Chondrocyte (in vitro differentiated cells): ENCODE data around the gene GUCY2F. TPM values are rescaled to one million over a fixed set of nuclear protein-coding genes. Genes with fewer than 3 reads are reported as not detected.

ENCODE experiments used
- DNase-seq: peaks from one replicate; pipeline ENCODE4 v3.0.0; 2021; ENCODE audit warnings: mixed read lengths, low spot score
- H3K27ac Mint-ChIP-seq: one replicate; pipeline ENCODE4 v1.8.0; 2021; ENCODE audit warnings: mild to moderate bottlenecking, moderate library complexity, mixed read lengths; ENCODE audit not compliant: unreplicated experiment
- H3K27me3 Mint-ChIP-seq: 2 replicates; pipeline ENCODE4 v1.8.0; 2021; ENCODE audit warnings: low read depth, mixed read lengths
- H3K36me3 Mint-ChIP-seq: 2 replicates; pipeline ENCODE4 v1.8.0; 2021; ENCODE audit warnings: low read depth, mixed read lengths
- H3K4me1 Mint-ChIP-seq: 2 replicates; pipeline ENCODE4 v1.8.0; 2021; ENCODE audit warnings: low read depth, mild to moderate bottlenecking, mixed read lengths
- H3K4me3 Mint-ChIP-seq: one replicate; pipeline ENCODE4 v1.8.0; 2021; ENCODE audit warnings: mild to moderate bottlenecking, moderate library complexity, mixed read lengths; ENCODE audit not compliant: unreplicated experiment
- H3K9me3 Mint-ChIP-seq: 2 replicates; pipeline ENCODE4 v1.8.0; 2021; ENCODE audit warnings: low read depth, mixed read lengths
- CTCF ChIP-seq: fragments of 200-600 bp; sonication (generic); IDR thresholded peaks from 2 replicates; pipeline ENCODE4 v1.5.0; 2021; ENCODE audit warnings: antibody characterized with exemption, mild to moderate bottlenecking, moderate library complexity
- total RNA-seq: library from RNA; stranded (reverse); gene quantifications from 3 replicates; pipeline ENCODE4 v1.2.1, GENCODE V29; 2021

Gene GUCY2F
- total RNA-seq, 1 donor from 2014 or later: not detected

- Mint-ChIP-seq H3K36me3 (no peaks in the 10 kb centered on the region), H3K27me3 (peaks cover 30% of the 10 kb centered on the region), H3K4me1 (no peaks in the 10 kb centered on the region), H3K27ac (no peak overlapping the region), H3K4me3 (no peak overlapping the region), H3K9me3 (no peaks in the 10 kb centered on the region)
- DNase-seq: no peak
- TF ChIP-seq CTCF: no peak
Measured at GRCh38 chrX:109398833-109399232, 83.1 kb downstream of the GUCY2F start.

- no peak for DNase-seq
- Mint-ChIP-seq H3K4me1 (no peaks in the 10 kb centered on the region), H3K27me3 (peaks cover 30% of the 10 kb centered on the region), H3K4me3 (no peak overlapping the region), H3K36me3 (no peaks in the 10 kb centered on the region), H3K27ac (no peak overlapping the region), H3K9me3 (no peaks in the 10 kb centered on the region)
- TF ChIP-seq CTCF: no peak
Measured at GRCh38 chrX:109398061-109398460, 83.8 kb downstream of the GUCY2F start.

- H3K4me1 Mint-ChIP-seq: no peaks in the 10 kb centered on the region
- no peak overlapping the region for H3K4me3 Mint-ChIP-seq
- H3K36me3 Mint-ChIP-seq: no peaks in the 10 kb centered on the region
- peak; percentile 31 for TF ChIP-seq CTCF
- no peaks in the 10 kb centered on the region for H3K9me3 Mint-ChIP-seq
- H3K27me3 Mint-ChIP-seq: peaks cover 24% of the 10 kb centered on the region
- no peak overlapping the region for H3K27ac Mint-ChIP-seq
- no peak for DNase-seq
Measured at GRCh38 chrX:109393859-109394258, 88.0 kb downstream of the GUCY2F start.

GRCh38 chrX:109392895-109393294 is 89.0 kb downstream of the GUCY2F start:
- no peak overlapping the region for H3K4me3 Mint-ChIP-seq
- no peaks in the 10 kb centered on the region for H3K9me3 Mint-ChIP-seq
- TF ChIP-seq CTCF: no peak

GRCh38 chrX:109390556-109390955 is 91.3 kb downstream of the GUCY2F start:
- H3K36me3 Mint-ChIP-seq: no peaks in the 10 kb centered on the region
- H3K27me3 Mint-ChIP-seq: peaks cover 16% of the 10 kb centered on the region
- no peaks in the 10 kb centered on the region for H3K9me3 Mint-ChIP-seq
- H3K4me1 Mint-ChIP-seq: no peaks in the 10 kb centered on the region
- TF ChIP-seq CTCF: no peak
- no peak overlapping the region for H3K4me3 Mint-ChIP-seq
- H3K27ac Mint-ChIP-seq: no peak overlapping the region
- DNase-seq: no peak

More at GRCh38 chrX:109392895-109393294, 89.0 kb downstream of the GUCY2F start:
- Mint-ChIP-seq H3K4me1 (no peaks in the 10 kb centered on the region), H3K27ac (no peak overlapping the region), H3K27me3 (peaks cover 23% of the 10 kb centered on the region), H3K36me3 (no peaks in the 10 kb centered on the region)
- no peak for DNase-seq
